Measurements from ENCODE around the gene GUCY2D.
A peak's percentile ranks its signal among the peaks of the same experiment; 100 is the strongest.

Gene GUCY2D

DNA sequence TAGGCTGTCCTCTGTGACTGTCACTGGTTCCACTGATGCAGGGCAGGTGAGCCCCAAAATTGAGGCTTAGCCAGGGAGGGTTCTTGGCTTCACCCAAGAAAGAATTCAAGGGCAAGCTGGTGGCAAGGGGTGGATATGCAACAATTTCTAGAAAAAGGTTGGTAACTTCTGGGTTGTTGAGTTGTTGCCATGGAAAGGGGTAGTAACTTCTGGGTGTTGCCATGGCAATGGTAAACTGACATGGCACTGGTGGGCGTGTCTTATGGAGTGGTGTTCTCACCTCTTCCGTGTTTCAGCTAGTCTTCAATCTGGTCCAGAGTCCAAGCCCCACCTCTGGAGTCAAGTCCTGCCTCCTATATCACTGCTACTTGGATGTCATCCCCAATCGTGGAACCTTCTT, 9.5 kb upstream of the GUCY2D start:
- no peak for DNase-seq

DNA sequence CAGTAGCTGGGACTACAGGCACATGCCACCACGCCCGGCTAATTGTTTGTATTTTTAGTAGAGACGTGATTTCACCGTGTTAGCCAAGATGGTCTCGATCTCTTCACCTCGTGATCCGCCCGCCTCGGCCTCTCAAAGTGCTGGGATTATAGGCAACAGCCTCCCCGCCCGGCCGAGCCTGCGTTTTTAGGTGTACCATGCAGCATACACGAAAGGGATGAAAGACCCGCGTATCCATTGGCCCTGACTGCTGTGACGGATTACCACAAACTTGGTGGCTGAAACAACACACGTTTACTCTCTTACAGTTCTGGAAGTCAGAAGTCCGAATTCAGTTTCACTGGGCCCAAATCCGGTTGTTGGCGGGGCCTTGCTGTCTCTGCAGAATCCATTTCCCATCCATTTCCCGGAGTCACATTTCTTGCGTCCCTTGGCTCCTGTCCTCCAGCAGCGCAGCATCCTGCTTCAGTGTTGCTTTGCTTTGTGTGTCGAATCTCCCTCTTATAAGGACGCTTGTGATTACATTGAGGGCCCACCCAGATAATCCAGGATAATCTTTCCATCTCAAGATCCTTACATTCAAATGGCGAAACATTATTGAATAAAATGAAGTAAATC, 8.3 kb upstream of the GUCY2D start:
- no peak for DNase-seq

DNA sequence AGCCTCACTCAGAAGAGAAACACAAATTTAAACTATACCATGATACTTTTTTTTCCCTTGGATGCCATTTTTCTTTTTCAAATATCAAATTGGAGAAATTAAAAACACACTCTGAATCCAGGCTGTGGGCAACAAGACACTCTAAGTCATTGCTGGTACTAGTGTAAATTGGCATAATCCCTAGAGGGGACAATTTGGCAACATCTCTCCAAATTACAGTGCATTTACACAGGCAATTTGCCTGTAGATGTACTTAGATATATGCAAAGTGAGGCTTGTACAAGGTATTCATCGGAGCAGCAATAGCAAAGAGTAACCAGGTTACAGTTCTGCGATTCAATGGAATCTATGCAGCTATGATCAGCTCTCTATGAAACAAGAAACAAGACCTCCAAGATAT, 6.7 kb upstream of the GUCY2D start:
- no peak for DNase-seq

DNA sequence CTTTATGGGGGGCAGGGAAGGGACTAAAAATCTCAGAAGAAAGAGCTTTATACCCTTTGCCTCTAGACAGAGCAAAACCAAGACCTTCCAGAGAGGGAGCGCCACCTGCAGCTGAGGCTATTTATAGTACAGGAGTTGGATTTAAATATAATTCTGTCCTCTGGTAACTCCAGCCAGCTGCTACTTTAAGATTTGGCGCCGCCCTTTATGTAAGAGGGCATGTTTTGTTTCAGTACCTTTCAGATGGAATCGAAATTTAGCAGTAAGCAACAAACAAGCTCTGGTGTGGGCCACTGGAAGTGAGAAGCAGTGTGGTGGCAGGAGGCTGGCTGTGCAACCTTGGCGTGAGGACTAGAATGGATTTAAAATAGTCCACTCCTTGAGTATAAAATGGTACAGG, 5.2 kb upstream of the GUCY2D start:
- DNase-seq, result peak; percentile 25

DNA sequence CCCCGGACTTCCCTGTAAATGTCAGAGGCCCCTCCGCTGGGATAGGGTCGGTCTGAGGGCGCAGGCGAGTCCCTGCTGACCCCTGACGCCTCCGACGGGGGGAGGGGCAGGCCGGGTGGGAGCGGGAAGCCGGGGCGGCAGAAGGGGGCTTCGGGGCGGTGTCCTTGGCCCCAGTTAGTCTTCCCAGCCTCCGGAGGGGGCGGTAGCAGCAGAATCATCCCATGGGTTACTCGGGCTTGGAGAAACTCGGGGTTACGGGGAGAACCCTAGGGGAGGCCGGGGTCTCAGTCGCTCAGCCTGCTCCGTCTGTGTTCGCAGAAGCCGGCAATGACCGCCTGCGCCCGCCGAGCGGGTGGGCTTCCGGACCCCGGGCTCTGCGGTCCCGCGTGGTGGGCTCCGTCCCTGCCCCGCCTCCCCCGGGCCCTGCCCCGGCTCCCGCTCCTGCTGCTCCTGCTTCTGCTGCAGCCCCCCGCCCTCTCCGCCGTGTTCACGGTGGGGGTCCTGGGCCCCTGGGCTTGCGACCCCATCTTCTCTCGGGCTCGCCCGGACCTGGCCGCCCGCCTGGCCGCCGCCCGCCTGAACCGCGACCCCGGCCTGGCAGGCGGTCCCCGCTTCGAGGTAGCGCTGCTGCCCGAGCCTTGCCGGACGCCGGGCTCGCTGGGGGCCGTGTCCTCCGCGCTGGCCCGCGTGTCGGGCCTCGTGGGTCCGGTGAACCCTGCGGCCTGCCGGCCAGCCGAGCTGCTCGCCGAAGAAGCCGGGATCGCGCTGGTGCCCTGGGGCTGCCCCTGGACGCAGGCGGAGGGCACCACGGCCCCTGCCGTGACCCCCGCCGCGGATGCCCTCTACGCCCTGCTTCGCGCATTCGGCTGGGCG, 542 bp downstream of the GUCY2D start:
- DNase-seq, result no peak

DNA sequence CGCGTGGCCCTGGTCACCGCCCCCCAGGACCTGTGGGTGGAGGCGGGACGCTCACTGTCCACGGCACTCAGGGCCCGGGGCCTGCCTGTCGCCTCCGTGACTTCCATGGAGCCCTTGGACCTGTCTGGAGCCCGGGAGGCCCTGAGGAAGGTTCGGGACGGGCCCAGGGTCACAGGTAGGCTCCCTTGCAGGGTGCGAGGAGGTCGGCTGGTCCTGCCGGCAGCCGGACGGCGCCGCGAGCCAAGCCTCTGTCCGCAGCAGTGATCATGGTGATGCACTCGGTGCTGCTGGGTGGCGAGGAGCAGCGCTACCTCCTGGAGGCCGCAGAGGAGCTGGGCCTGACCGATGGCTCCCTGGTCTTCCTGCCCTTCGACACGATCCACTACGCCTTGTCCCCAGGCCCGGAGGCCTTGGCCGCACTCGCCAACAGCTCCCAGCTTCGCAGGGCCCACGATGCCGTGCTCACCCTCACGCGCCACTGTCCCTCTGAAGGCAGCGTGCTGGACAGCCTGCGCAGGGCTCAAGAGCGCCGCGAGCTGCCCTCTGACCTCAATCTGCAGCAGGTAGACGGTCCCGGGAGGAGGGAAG, 1.3 kb downstream of the GUCY2D start:
- DNase-seq, result no peak

DNA sequence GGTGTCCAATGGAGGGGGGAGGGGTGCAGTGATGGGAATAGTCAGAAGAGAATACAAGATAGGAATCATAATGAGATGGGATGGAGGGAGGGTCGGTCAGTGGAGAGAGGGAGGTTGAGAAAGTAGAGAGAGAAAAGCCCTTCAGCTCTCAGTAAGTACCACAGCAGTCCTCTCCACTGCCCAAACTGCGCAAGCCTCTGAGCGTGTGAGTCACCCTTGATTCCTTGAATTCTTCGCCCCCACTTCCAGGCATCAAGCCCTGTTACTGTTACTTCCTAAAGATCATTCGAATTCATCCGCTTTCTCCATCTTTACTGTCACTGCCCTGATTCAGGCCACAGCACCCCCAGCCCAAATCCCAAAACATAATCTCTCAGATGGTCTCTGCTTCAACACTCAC, 2.5 kb downstream of the GUCY2D start:
- no peak for DNase-seq

DNA sequence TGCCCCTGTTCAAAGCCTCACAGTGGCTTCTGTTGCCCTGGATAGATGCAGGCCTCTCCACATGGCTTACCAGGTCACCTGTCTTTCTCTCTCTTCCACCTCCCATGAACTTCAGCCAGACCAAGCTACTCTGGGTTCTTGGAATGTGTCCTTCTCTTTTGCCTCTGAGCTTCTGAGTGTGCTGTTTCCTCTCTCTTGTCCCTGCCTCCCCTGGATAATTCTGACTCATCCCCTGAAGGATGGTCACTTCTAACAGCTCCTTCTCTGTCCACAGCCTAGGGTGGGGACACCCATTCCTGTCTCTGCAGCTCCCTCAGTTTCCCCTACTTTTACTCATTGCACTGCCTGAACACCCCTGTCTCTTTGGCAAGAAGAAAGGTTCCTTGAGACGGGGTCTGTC, 2.9 kb downstream of the GUCY2D start:
- DNase-seq, result no peak

DNA sequence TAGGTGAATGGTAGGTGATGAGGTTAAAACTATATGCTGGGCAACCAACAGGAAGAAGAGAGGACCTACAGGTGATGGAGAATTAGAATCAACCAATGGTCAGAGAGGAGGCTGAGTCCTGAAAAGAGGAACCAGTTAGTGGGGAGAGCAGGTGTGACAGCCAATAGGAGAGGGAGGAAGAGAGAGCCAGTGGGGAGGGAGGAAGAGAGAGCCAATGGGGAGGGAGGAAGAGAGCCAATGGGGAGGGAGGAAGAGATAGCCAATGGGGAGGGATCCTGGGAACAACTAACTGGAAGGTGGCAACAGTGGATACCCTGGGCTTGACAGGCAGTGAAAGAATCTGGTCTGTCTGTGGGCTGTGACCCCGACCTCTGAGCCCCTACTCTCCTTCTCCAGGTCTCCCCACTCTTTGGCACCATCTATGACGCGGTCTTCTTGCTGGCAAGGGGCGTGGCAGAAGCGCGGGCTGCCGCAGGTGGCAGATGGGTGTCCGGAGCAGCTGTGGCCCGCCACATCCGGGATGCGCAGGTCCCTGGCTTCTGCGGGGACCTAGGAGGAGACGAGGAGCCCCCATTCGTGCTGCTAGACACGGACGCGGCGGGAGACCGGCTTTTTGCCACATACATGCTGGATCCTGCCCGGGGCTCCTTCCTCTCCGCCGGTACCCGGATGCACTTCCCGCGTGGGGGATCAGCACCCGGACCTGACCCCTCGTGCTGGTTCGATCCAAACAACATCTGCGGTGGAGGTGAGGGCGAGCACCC, 3.7 kb downstream of the GUCY2D start:
- DNase-seq, result no peak

DNA sequence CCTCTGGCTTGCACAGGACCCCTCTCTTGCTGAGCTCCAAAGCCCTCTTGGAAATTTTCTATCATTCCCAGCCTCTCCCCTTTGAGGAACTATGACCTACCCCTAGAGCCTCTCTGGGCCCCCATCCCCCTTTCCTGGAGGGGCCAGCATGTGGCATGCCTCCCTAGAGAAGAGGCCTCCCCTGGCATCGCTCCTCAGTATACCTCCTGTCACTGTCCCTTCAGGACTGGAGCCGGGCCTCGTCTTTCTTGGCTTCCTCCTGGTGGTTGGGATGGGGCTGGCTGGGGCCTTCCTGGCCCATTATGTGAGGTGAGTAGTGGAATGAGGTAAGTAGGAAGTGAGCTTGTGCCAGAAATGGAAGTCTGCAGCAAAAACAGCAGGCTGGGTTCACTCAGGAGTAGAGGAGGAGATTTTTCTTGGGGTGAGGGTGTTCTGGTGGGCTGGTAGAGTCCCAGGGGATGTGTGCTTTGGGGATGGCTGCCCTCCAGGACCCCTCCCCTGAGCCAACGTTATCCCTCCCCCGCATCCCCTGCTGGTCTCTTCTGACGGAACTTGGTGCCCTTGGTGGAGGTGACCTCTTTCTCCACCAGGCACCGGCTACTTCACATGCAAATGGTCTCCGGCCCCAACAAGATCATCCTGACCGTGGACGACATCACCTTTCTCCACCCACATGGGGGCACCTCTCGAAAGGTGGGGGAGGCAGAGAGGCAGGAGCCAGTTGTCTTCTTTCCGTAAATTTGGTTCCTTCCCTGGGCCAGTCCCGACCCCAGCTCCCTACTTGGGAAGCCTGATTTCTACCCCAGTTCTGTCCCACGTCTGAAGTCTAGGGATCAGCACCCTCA, 4.6 kb downstream of the GUCY2D start:
- DNase-seq, result no peak

DNA sequence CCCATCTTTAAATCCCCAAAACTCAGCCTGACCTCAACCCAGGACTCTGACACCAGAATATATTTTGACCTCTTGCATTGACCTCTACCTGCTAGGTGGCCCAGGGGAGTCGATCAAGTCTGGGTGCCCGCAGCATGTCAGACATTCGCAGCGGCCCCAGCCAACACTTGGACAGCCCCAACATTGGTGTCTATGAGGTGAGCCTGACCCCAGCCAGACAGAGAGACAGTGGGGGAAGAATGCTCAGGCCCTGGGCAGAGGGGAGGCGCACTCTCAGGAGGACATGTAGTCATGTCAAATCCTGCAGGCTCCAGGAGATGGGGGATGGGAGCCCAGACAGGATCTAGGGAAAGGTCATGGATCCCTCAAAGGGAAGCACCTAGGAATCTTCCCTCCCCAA, 5.4 kb downstream of the GUCY2D start:
- no peak for DNase-seq

DNA sequence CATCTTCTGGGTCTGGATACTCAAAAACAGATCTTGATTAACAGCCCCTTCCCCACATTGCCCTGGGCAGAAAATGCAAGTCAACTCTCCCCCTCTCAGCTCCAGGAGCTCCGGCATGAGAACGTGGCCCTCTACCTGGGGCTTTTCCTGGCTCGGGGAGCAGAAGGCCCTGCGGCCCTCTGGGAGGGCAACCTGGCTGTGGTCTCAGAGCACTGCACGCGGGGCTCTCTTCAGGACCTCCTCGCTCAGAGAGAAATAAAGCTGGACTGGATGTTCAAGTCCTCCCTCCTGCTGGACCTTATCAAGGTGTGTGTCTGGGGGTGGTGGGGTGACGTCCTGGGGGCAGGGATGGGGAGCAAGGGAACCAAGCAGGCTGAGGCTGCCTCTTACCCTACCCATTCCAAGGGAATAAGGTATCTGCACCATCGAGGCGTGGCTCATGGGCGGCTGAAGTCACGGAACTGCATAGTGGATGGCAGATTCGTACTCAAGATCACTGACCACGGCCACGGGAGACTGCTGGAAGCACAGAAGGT, 9.7 kb downstream of the GUCY2D start:
- no peak for DNase-seq

DNA sequence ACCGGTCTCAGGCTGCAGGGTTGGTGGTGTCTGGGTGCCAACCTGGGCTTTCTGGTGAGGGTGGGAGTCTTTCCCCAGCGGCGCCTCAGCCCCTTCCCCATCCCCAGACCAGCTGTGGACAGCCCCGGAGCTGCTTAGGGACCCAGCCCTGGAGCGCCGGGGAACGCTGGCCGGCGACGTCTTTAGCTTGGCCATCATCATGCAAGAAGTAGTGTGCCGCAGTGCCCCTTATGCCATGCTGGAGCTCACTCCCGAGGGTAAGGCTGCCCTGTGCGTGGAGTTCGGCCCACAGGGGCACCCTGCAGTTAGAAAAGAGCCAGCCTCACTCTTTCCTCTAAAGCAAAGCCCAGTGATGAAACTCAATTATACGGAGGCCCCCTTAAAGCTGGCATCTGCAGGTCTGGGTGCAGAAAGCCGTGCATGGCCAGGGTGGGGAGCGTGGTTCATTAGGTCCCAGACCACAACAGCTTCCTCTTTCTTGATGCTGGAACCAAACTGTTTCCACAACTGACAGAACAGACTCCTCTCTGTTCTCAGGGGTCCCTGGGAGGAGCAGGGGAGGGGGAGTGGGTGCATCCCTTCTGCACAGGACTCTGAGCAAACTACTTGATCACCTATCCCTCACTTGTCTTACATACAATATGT, 10.7 kb downstream of the GUCY2D start:
- DNase-seq, result no peak

DNA sequence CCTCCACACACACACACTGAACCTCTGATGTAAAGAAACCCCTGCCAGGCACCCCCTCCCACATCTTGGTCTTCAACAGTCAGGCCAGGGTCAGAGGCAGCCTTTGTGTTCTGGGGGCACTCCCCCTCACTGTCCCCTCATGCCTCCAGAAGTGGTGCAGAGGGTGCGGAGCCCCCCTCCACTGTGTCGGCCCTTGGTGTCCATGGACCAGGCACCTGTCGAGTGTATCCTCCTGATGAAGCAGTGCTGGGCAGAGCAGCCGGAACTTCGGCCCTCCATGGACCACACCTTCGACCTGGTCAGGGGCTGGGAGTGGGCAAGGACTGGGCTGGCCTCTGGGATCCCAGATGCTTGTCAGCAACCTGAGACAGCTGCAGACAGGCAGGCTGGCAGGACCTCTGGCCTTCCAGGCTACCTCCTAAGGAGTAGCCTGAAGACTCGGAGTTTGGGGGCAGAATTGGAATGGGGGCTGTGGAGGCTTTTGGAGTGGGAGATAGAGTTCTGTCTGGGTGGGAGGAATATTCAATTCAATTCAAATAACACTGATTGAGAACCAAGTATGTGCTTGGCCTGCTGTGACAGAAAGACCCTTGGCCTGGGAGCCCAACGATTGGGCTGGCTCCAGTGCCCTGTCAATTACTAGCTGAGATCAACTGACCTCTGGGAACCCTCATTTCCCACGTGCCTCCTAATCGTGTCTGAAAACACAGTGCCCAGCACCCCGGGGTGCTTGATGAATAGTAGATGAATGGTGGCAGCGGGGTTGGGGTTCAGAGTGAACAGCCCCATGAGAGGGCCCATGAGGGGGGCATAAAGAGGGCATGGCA, 11.5 kb downstream of the GUCY2D start:
- no peak for DNase-seq

DNA sequence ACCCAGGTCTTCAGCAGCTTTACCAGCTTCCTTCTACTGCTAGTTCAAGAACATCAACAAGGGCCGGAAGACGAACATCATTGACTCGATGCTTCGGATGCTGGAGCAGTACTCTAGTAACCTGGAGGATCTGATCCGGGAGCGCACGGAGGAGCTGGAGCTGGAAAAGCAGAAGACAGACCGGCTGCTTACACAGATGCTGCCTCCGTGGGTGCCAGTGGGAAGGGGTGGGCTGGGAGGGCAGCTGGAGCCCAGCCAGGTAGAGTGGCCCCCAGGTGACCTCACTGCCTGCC, 12.1 kb downstream of the GUCY2D start:
- DNase-seq, result no peak

DNA sequence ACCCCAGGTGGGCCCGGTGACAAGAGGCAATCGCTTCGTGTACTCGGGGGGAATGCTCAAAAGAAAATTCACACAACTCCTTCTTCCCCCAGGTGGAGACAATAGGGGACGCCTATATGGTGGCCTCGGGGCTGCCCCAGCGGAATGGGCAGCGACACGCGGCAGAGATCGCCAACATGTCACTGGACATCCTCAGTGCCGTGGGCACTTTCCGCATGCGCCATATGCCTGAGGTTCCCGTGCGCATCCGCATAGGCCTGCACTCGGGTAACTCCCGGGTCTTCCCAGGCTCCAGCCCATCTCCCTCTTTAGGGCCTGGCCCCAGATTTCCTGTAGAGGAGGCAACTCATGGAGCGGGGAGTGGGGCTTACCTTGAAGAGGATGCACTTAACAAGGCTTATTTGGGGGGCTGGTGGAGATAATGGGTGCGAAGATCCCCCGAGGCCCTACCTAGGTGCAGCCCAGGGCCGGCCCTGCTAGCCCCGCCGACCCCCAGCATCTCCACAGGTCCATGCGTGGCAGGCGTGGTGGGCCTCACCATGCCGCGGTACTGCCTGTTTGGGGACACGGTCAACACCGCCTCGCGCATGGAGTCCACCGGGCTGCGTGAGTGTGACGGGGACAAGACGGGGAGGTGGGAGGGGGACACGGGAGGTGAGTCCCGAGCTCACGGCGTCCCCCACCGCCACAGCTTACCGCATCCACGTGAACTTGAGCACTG, 13.0 kb downstream of the GUCY2D start:
- DNase-seq, result no peak

DNA sequence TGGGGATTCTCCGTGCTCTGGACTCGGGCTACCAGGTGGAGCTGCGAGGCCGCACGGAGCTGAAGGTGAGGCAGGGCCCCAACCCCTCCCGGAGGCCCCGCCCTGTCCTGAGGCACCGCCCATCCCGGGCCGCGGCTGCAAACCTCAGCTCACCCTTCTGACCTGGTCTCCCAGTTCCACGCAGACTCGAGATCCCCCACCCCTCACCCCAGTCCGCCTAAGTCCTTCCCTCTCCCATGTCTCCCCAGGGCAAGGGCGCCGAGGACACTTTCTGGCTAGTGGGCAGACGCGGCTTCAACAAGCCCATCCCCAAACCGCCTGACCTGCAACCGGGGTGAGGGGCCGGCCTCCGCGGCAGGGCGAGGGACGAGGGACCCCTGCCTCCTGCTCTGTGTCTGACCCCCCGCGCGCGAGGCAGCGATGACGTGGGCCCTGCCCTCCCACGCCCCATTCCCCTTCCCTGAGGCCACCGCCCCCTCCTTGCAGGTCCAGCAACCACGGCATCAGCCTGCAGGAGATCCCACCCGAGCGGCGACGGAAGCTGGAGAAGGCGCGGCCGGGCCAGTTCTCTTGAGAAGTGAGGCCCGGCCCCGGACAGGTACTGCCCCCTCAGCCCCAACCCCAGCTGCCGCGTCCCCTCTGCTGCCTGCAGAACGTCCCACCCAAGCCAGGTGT, 13.7 kb downstream of the GUCY2D start:
- peak; percentile 39 for DNase-seq

DNA sequence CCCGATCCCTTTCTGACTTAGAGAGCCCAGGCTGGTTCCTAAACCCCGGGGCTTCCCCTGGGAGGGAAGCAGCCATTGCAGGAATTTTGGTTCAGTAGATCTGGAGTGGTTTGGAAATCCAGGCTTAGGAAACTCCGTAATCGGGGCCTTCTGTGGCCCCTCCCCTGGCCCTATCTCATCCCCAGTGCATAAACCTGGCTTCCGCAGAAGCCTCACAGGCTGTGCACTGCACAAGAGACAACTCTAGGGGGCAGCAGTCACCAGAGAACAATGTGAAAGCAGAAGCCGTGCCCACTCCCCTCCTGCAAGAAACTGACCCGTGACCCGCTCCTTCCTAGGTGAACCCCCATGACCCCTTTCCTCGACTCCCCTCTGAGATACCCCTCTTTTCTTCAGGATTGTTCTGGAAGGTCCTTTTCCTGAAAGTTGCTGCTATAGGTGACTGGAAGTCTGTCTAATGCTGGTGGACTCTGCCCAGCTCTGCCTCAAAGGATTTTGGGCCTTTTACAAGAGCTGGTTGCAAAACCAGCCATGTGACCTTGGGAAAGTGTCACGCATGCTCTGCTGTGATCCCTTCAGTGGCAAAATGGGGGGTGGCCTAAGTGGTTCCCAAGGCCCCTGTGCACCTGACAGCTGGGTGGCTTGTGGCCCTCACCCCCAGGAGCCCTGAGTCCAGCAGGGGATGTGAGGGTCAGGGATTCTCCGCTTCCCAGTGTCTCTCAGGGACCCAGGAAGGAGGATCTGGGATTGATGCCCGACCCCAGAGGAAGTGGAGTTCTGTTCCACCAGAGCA, 14.4 kb downstream of the GUCY2D start:
- peak; percentile 46 for DNase-seq

DNA sequence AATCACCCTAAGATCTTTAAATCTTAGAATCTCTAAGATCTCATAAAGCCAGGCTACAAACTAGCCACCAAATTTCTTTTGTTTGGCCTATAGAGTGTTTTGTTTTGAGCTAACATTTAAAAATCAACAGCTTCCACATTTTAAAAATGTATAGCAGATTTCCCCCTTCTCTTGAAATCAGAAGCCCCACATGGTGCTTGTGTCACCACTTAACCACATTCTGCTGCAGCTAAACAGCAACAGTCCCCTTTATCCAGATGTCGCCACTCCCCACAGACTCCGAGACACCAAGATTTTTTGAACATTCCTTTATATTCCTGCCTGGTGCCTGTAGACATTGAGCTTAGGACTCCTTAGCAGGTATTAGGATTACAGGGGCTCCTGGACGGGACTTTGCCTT, 16.0 kb downstream of the GUCY2D start:
- DNase-seq, result no peak

Measured in activated naive CD4-positive, alpha-beta T cell treated with anti-CD3 and anti-CD28 coated beads, Interleukin-2, amount 50 U/mL, for 16 hours (primary cell).